Measurements from ENCODE around the gene ME1. TPM values are rescaled to one million over a fixed set of nuclear protein-coding genes. Genes with fewer than 3 reads are reported as not detected.

Gene ME1
- total RNA-seq, 1 experiment from 2014 or later = 10.4 TPM

Other genes with a start within 250 kb of the ME1 start
- gene PGM3, start 237.8 kb downstream of the ME1 start, total RNA-seq (2014; rRNA removed; shearing (Covaris generic); ENCODE audit: low replicate concordance) = 52.7 and 109 TPM in 2 replicates
- gene RWDD2A, start 237.7 kb downstream of the ME1 start, total RNA-seq (2014; rRNA removed; shearing (Covaris generic); ENCODE audit: low replicate concordance) = 1.6 and 1.7 TPM in 2 replicates
- 0.72 and 1.2 TPM in 2 replicates for gene PRSS35, start 81.5 kb upstream of the ME1 start, total RNA-seq (2014; rRNA removed; shearing (Covaris generic); ENCODE audit: low replicate concordance)